Loucy (cell line): ENCODE measurements around the gene CCDC107.

Experiments used
- H2AFZ ChIP-seq: fragments of 200-600 bp; sonication (generic); 2 replicates; pipeline ENCODE4 v1.6.0; 2016; ENCODE audit warnings: antibody characterized with exemption, mild to moderate bottlenecking, low read length, moderate library complexity
- H3F3A ChIP-seq: fragments of 200-600 bp; 2 replicates; pipeline ENCODE4 v1.6.0; 2016; ENCODE audit warnings: antibody characterized with exemption, low read depth, mild to moderate bottlenecking
- H3K27me3 ChIP-seq: fragments of 200-600 bp; sonication (generic); 2 replicates; pipeline ENCODE4 v1.6.1; 2014; ENCODE audit warnings: low read length, mild to moderate bottlenecking; ENCODE audit not compliant: insufficient read depth, poor library complexity, severe bottlenecking
- H3K36me3 ChIP-seq: fragments of 200-600 bp; sonication (generic); 2 replicates; pipeline ENCODE4 v1.6.1; 2016; ENCODE audit warnings: low read length; ENCODE audit not compliant: insufficient read depth
- H3K4me1 ChIP-seq: fragments of 200-600 bp; sonication (generic); 2 replicates; pipeline ENCODE4 v1.5.1; 2014; ENCODE audit warnings: low read length, mild to moderate bottlenecking; ENCODE audit not compliant: insufficient read depth, poor library complexity, severe bottlenecking
- H3K4me2 ChIP-seq: fragments of 200-600 bp; sonication (generic); 2 replicates; pipeline ENCODE4 v1.6.0; 2014; ENCODE audit warnings: antibody characterized with exemption, low read length, low read depth, mild to moderate bottlenecking; ENCODE audit not compliant: poor library complexity, severe bottlenecking
- H3K4me3 ChIP-seq: fragments of 200-600 bp; sonication (generic); 2 replicates; pipeline ENCODE4 v1.5.1; 2014; ENCODE audit warnings: low read length, mild to moderate bottlenecking, mixed read lengths; ENCODE audit not compliant: poor library complexity, severe bottlenecking
- H3K79me2 ChIP-seq: fragments of 200-600 bp; sonication (generic); 2 replicates; pipeline ENCODE4 v1.6.1; 2014; ENCODE audit warnings: low read length; ENCODE audit not compliant: insufficient read depth
- H3K9ac ChIP-seq: fragments of 200-600 bp; sonication (generic); 2 replicates; pipeline ENCODE4 v1.6.0; 2014; ENCODE audit warnings: mild to moderate bottlenecking, low read depth, low read length, moderate library complexity; ENCODE audit not compliant: poor library complexity, severe bottlenecking
- H3K9me2 ChIP-seq: fragments of 200-600 bp; sonication (generic); replicated peaks from 2 replicates; pipeline ENCODE4 v1.6.1; 2016; ENCODE audit warnings: low read depth, low read length, mixed read lengths
- H3K9me3 ChIP-seq: fragments of 200-600 bp; sonication (generic); 2 replicates; pipeline ENCODE4 v1.6.1; 2014; ENCODE audit warnings: mild to moderate bottlenecking, antibody characterized with exemption, low read length, low read depth; ENCODE audit not compliant: insufficient read depth
- H4K20me1 ChIP-seq: fragments of 200-600 bp; sonication (generic); 2 replicates; pipeline ENCODE4 v1.6.0; 2014; ENCODE audit warnings: antibody characterized with exemption, low read length, mild to moderate bottlenecking; ENCODE audit not compliant: insufficient read depth, poor library complexity, severe bottlenecking
- CTCF ChIP-seq: fragments of 200-600 bp; sonication (generic); conservative IDR thresholded peaks from 2 replicates; pipeline ENCODE4 v1.5.1; 2014; ENCODE audit warnings: mild to moderate bottlenecking, antibody characterized with exemption, low read length
- EZH2phosphoT487 ChIP-seq: fragments of 200-600 bp; IDR thresholded peaks from 2 replicates; pipeline ENCODE4 v1.6.1; 2018; ENCODE audit warnings: antibody characterized with exemption, mild to moderate bottlenecking, moderate library complexity, borderline replicate concordance

CCDC107 gene

GRCh38 chr9:35691757-35692301 is 33.7 kb downstream of the CCDC107 start:
- Histone ChIP-seq H3K4me1 (peaks cover 8% of the 10 kb centered on the region), H2AFZ (no peak overlapping the region), H3K36me3 (peaks cover 6% of the 10 kb centered on the region; the same call in 1 of the 2 replicates), H3K4me2 (peak overlapping the region; percentile 63), H3K9me3 (no peaks in the 10 kb centered on the region), H4K20me1 (no peaks in the 10 kb centered on the region), H3K27me3 (no peaks in the 10 kb centered on the region), H3K9ac (no peak overlapping the region), H3K79me2 (no peaks in the 10 kb centered on the region), H3F3A (no peaks in the 10 kb centered on the region), H3K9me2 (no peaks in the 10 kb centered on the region), H3K4me3 (no peak overlapping the region)
- TF ChIP-seq EZH2phosphoT487 (no peak), CTCF (no peak)

- no peak for TF ChIP-seq EZH2phosphoT487
- no peak for TF ChIP-seq CTCF
- no peaks in the 10 kb centered on the region for H3F3A ChIP-seq
- no peaks in the 10 kb centered on the region for H3K9me3 ChIP-seq
- no peak overlapping the region for H2AFZ ChIP-seq
- H3K4me1 ChIP-seq: no peaks in the 10 kb centered on the region
- H3K79me2 ChIP-seq: no peaks in the 10 kb centered on the region
- no peak overlapping the region for H3K4me3 ChIP-seq
- no peaks in the 10 kb centered on the region for H4K20me1 ChIP-seq
- no peaks in the 10 kb centered on the region for H3K9me2 ChIP-seq
- H3K27me3 ChIP-seq: no peaks in the 10 kb centered on the region
- no peak overlapping the region for H3K9ac ChIP-seq
- H3K36me3 ChIP-seq: peaks cover 48% of the 10 kb centered on the region; the same call in 1 of the 2 replicates
- H3K4me2 ChIP-seq: no peak overlapping the region
Measured at GRCh38 chr9:35695943-35696401, 37.9 kb downstream of the CCDC107 start.

- Histone ChIP-seq H3K9ac (no peak overlapping the region), H3K27me3 (no peaks in the 10 kb centered on the region), H3K4me1 (no peaks in the 10 kb centered on the region), H3K9me3 (no peaks in the 10 kb centered on the region), H3K79me2 (no peaks in the 10 kb centered on the region), H2AFZ (no peak overlapping the region), H3K4me2 (no peak overlapping the region), H3F3A (no peaks in the 10 kb centered on the region), H3K36me3 (peaks cover 54% of the 10 kb centered on the region; the same call in 1 of the 2 replicates), H3K4me3 (no peak overlapping the region), H4K20me1 (no peaks in the 10 kb centered on the region), H3K9me2 (no peaks in the 10 kb centered on the region)
- no peak for TF ChIP-seq EZH2phosphoT487
- peak; percentile 95 for TF ChIP-seq CTCF
Measured at GRCh38 chr9:35696520-35697215, 38.6 kb downstream of the CCDC107 start.
